PC-9 (cell line): ENCODE measurements around the gene UNC13D. TPM values are rescaled to one million over a fixed set of nuclear protein-coding genes. Genes with fewer than 3 reads are reported as not detected.
A peak's percentile ranks its signal among the peaks of the same experiment; 100 is the strongest.

ENCODE experiments used
- BruUV-seq: library from RNA; stranded (reverse); fragments of 400-500 nt; replicated peaks from 2 replicates; lab custom pipeline; 2021; lab: Mats Ljungman, UMichigan
- CTCF ChIA-PET: fragments of 300-600 bp; sonication (Branson Sonifier 250); formaldehyde crosslinking; loops from one replicate; lab custom pipeline; 2022; ENCODE audit warnings: antibody characterized with exemption; lab: Charles Lee
- POLR2A ChIA-PET: fragments of 300-600 bp; sonication (Branson Sonifier 250); formaldehyde crosslinking; loops from one replicate; lab custom pipeline; 2022; ENCODE audit warnings: antibody characterized with exemption; ENCODE audit not compliant: unreplicated experiment; lab: Charles Lee
- DNase-seq, 2 experiments: peaks; one replicate each; pipeline versions ENCODE4 v3.0.0 to v3.0.0-alpha.2; 2015 to 2022; ENCODE audit warnings: mixed read lengths in 1 of 2
- H2AFZ ChIP-seq: fragments of 200-600 bp; sonication (generic); 2 replicates; pipeline ENCODE4 v1.8.1; 2017; ENCODE audit warnings: antibody characterized with exemption
- H3F3A ChIP-seq: fragments of 200-600 bp; sonication (generic); 2 replicates; pipeline ENCODE4 v1.8.1; 2017; ENCODE audit warnings: antibody characterized with exemption, mild to moderate bottlenecking, low read depth; ENCODE audit not compliant: insufficient read depth
- H3K27ac ChIP-seq: fragments of 200-600 bp; sonication (generic); 2 replicates; pipeline ENCODE4 v1.6.1; 2016; ENCODE audit warnings: mixed run types
- H3K27me3 ChIP-seq: fragments of 200-600 bp; sonication (generic); 2 replicates; pipeline ENCODE4 v1.6.1; 2016; ENCODE audit warnings: low read depth, mixed run types; ENCODE audit not compliant: insufficient read depth
- H3K36me3 ChIP-seq: fragments of 200-600 bp; sonication (generic); 2 replicates; pipeline ENCODE4 v1.6.1; 2016; ENCODE audit warnings: low read depth, mixed run types
- H3K4me1 ChIP-seq: fragments of 200-600 bp; sonication (generic); replicated peaks from 2 replicates; pipeline ENCODE4 v1.6.1; 2016; ENCODE audit warnings: mixed run types; ENCODE audit not compliant: insufficient read depth
- H3K4me2 ChIP-seq: fragments of 200-600 bp; sonication (generic); 2 replicates; pipeline ENCODE4 v1.6.1; 2017; ENCODE audit warnings: mixed run types
- H3K4me3 ChIP-seq: fragments of 200-600 bp; sonication (generic); 2 replicates; pipeline ENCODE4 v1.6.1; 2016; ENCODE audit warnings: mixed run types
- H3K79me2 ChIP-seq: fragments of 200-600 bp; sonication (generic); 2 replicates; pipeline ENCODE4 v1.6.1; 2017; ENCODE audit warnings: low read depth, mixed run types
- H3K9me2 ChIP-seq: fragments of 200-600 bp; sonication (generic); 2 replicates; pipeline ENCODE4 v1.8.1; 2017; ENCODE audit warnings: mild to moderate bottlenecking; ENCODE audit not compliant: insufficient read depth
- H3K9me3 ChIP-seq: fragments of 200-600 bp; sonication (generic); 2 replicates; pipeline ENCODE4 v1.8.1; 2016; ENCODE audit warnings: low read depth; ENCODE audit not compliant: insufficient read depth
- H4K20me1 ChIP-seq: fragments of 200-600 bp; sonication (generic); 2 replicates; pipeline ENCODE4 v1.8.1; 2017; ENCODE audit not compliant: insufficient read depth
- EZH2 ChIP-seq: fragments of 200-600 bp; sonication (generic); IDR thresholded peaks from 2 replicates; pipeline ENCODE4 v1.8.0; 2017; ENCODE audit warnings: antibody characterized with exemption, low read depth
- intact Hi-C: fragments of 100-400 bp; cut with micrococcal nuclease; formaldehyde crosslinking; loops from one replicate; pipeline ENCODE4 v1.10.0; 2022; ENCODE audit not compliant: unreplicated experiment
- total RNA-seq: library from RNA; stranded (reverse); gene quantifications from 2 replicates; pipeline ENCODE4 v1.2.3, GENCODE V29; 2021
- TF ChIP-seq, protein P1 (sequence below): fragments of 200-600 bp; sonication (generic); conservative IDR thresholded peaks from 2 replicates; pipeline ENCODE4 v1.6.1; 2017; ENCODE audit warnings: mixed run types, antibody characterized with exemption, mild to moderate bottlenecking, moderate library complexity

UNC13D gene
- total RNA-seq, 1 experiment from 2014 or later = 94.4 TPM

- H3K4me3 ChIP-seq = peak overlapping the region; percentile 96
- peaks cover 41% of the 10 kb centered on the region for H3K4me1 ChIP-seq
- peak overlapping the region; percentile 87 for H3K27ac ChIP-seq
- H3K9me2 ChIP-seq = no peaks in the 10 kb centered on the region
- TSS peak; percentile 36 for BruUV-seq
- DNase-seq = peak; percentile 75 to 89
- ChIA-PET POLR2A (interaction anchor here (0.6 to 0.7 kb wide), 4 partner anchors 13 to 61 kb away, joined by 4 to 5 read pairs (median 4); no protein-coding TSS in a partner anchor), CTCF (interaction anchor here (0.6 to 1.4 kb wide), 6 partner anchors 22 to 113 kb away, joined by 3 to 7 read pairs (median 4); partner anchors contain the start of genes GALK1 and WBP2)
- H3F3A ChIP-seq = peaks cover 53% of the 10 kb centered on the region
- no peaks in the 10 kb centered on the region for H4K20me1 ChIP-seq
- H3K79me2 ChIP-seq = 0 out of 2 replicates have a peak, but pooled peaks cover 3% of the 10 kb centered on the region
- intact Hi-C loops = loop anchor here (1.0 to 2.0 kb wide), 4 partner anchors 22 to 192 kb away; partner anchors contain the start of genes UNK and WBP2
- peak overlapping the region; percentile 85 for H3K4me2 ChIP-seq
- no peaks in the 10 kb centered on the region for H3K36me3 ChIP-seq
- H2AFZ ChIP-seq = peak overlapping the region; percentile 91
- no peaks in the 10 kb centered on the region for H3K27me3 ChIP-seq
- H3K9me3 ChIP-seq = no peaks in the 10 kb centered on the region
- TF ChIP-seq, protein P1, sequence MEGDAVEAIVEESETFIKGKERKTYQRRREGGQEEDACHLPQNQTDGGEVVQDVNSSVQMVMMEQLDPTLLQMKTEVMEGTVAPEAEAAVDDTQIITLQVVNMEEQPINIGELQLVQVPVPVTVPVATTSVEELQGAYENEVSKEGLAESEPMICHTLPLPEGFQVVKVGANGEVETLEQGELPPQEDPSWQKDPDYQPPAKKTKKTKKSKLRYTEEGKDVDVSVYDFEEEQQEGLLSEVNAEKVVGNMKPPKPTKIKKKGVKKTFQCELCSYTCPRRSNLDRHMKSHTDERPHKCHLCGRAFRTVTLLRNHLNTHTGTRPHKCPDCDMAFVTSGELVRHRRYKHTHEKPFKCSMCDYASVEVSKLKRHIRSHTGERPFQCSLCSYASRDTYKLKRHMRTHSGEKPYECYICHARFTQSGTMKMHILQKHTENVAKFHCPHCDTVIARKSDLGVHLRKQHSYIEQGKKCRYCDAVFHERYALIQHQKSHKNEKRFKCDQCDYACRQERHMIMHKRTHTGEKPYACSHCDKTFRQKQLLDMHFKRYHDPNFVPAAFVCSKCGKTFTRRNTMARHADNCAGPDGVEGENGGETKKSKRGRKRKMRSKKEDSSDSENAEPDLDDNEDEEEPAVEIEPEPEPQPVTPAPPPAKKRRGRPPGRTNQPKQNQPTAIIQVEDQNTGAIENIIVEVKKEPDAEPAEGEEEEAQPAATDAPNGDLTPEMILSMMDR = no peak
- no peak for TF ChIP-seq EZH2
These were observed 32.9 kb upstream of the UNC13D start for GRCh38 chr17:75876938-75877751.

- H3K9me3 ChIP-seq = no peaks in the 10 kb centered on the region
- no peaks in the 10 kb centered on the region for H3K36me3 ChIP-seq
- BruUV-seq = TSS peak; percentile 7
- intact Hi-C loops = loop anchor here (1.0 to 2.0 kb wide), 4 partner anchors 21 to 192 kb away; partner anchors contain the start of genes UNK and WBP2
- TF ChIP-seq, protein P1 = no peak
- TF ChIP-seq EZH2 = no peak
- H4K20me1 ChIP-seq = no peaks in the 10 kb centered on the region
- H2AFZ ChIP-seq = peak overlapping the region; percentile 91; the same call in 1 of the 2 replicates
- peak in 1 of 2 experiments; percentile 91 for DNase-seq
- H3K9me2 ChIP-seq = no peaks in the 10 kb centered on the region
- H3K27ac ChIP-seq = peak overlapping the region; percentile 87
- H3K4me2 ChIP-seq = peak overlapping the region; percentile 85
- peaks cover 48% of the 10 kb centered on the region for H3K4me1 ChIP-seq
- ChIA-PET POLR2A (interaction anchor here (0.5 to 1.7 kb wide), 6 partner anchors 21 to 857 kb away, joined by 3 to 16 read pairs (median 8); partner anchors contain the start of gene WBP2), CTCF (interaction anchor here (0.6 to 1.1 kb wide), 10 partner anchors 21 to 275 kb away, joined by 3 to 7 read pairs (median 4); partner anchors contain the start of genes UNC13D and WBP2)
- H3K27me3 ChIP-seq = no peaks in the 10 kb centered on the region
- H3K4me3 ChIP-seq = peak overlapping the region; percentile 96; the same call in 1 of the 2 replicates
- H3F3A ChIP-seq = peaks cover 60% of the 10 kb centered on the region
- 0 out of 2 replicates have a peak, but pooled peaks cover 3% of the 10 kb centered on the region for H3K79me2 ChIP-seq
These were observed 32.2 kb upstream of the UNC13D start for GRCh38 chr17:75876190-75876937.

DNA sequence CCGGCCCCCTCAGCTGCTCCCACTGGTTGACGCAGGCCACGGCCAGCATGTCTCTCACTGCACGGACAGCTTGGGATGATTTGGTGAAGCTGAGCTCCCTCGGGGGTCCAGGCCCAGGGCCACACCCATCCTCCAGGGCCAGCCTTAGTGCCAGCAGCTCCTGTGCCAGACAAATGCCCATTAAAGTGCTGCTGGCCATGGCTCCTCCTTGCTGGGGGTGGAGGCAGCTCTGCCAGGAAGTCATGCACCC, 31.7 kb upstream of the UNC13D start:
- TF ChIP-seq, protein P1 = no peak
- TF ChIP-seq EZH2 = no peak
- POLR2A ChIA-PET = interaction anchor here (0.5 to 1.7 kb wide), 8 partner anchors 20 to 858 kb away, joined by 3 to 16 read pairs (median 8); partner anchors contain the start of gene WBP2
- H2AFZ ChIP-seq = peak overlapping the region; percentile 60; the same call in 1 of the 2 replicates
- no peaks in the 10 kb centered on the region for H3K9me3 ChIP-seq
- H3K4me2 ChIP-seq = peak overlapping the region; percentile 85
- intact Hi-C loops = loop anchor here (1.0 to 2.0 kb wide), 4 partner anchors 21 to 191 kb away; partner anchors contain the start of genes UNK and WBP2
- H3K36me3 ChIP-seq = no peaks in the 10 kb centered on the region
- 0 out of 2 replicates have a peak, but pooled peaks cover 3% of the 10 kb centered on the region for H3K79me2 ChIP-seq
- H3K4me3 ChIP-seq = peak overlapping the region; percentile 96; the same call in 1 of the 2 replicates
- H3F3A ChIP-seq = peaks cover 60% of the 10 kb centered on the region
- BruUV-seq = no TSS peak
- no peaks in the 10 kb centered on the region for H4K20me1 ChIP-seq
- DNase-seq = peak in 1 of 2 experiments; percentile 94
- CTCF ChIA-PET = interaction anchor here (0.5 to 1.1 kb wide), 12 partner anchors 15 to 274 kb away, joined by 3 to 7 read pairs (median 4); partner anchors contain the start of genes UNC13D and WBP2
- H3K27me3 ChIP-seq = no peaks in the 10 kb centered on the region
- peaks cover 48% of the 10 kb centered on the region for H3K4me1 ChIP-seq
- H3K9me2 ChIP-seq = no peaks in the 10 kb centered on the region
- H3K27ac ChIP-seq = peak overlapping the region; percentile 87
